Common myeloid progenitor, CD34-positive (primary cell): ENCODE data around the gene SYT2. TPM values are rescaled to one million over a fixed set of nuclear protein-coding genes. Genes with fewer than 3 reads are reported as not detected.

Experiments used
- CTCF ChIA-PET: fragments of 350-600 bp; sonication (Branson Sonifier 250); formaldehyde crosslinking; loops from one replicate; lab custom pipeline; 2021; ENCODE audit warnings: antibody characterized with exemption; lab: Charles Lee
- POLR2A ChIA-PET: fragments of 350-600 bp; sonication (Branson Sonifier 250); formaldehyde crosslinking; loops from one replicate; lab custom pipeline; 2021; ENCODE audit warnings: antibody characterized with exemption; lab: Charles Lee
- DNase-seq, 3 donors: peaks; one replicate each; pipeline versions ENCODE4 v3.0.0 to v3.0.0-alpha.2; 2013
- H3K27ac ChIP-seq, 2 experiments: 1 replicate in 1 of 2; 2 replicates in 1 of 2; pipeline ENCODE4 v1.7.0; 2013; ENCODE audit warnings: inconsistent platforms in 2 of 2, low read length in 2 of 2, mild to moderate bottlenecking in 2 of 2, low read depth in 1 of 2, moderate library complexity in 1 of 2; ENCODE audit not compliant: severe bottlenecking in 2 of 2, insufficient read depth in 1 of 2, poor library complexity in 1 of 2
- H3K27me3 ChIP-seq, 5 experiments: replicated peaks in 2 of 5; 1 replicate in 3 of 5; 2 replicates in 2 of 5; pipeline versions ENCODE4 v1.6.1 to v1.7.0; 2013; ENCODE audit warnings: low read length in 4 of 5, mild to moderate bottlenecking in 2 of 5, moderate library complexity in 2 of 5, inconsistent platforms in 1 of 5; ENCODE audit not compliant: insufficient read depth in 5 of 5, control insufficient read depth in 4 of 5
- H3K36me3 ChIP-seq, 4 experiments: 1 replicate in 2 of 4; 2 replicates in 2 of 4; pipeline versions ENCODE4 v1.6.1 to v1.7.0; 2013; ENCODE audit warnings: low read length in 3 of 4, control low read depth in 1 of 4, mild to moderate bottlenecking in 1 of 4; ENCODE audit not compliant: control insufficient read depth in 4 of 4, insufficient read depth in 4 of 4
- H3K4me1 ChIP-seq, 4 experiments: 1 replicate in 3 of 4; 2 replicates in 1 of 4; pipeline versions ENCODE4 v1.6.1 to v1.7.1; 2013; ENCODE audit warnings: low read length in 3 of 4, mild to moderate bottlenecking in 3 of 4, control low read depth in 1 of 4, inconsistent platforms in 1 of 4, moderate library complexity in 1 of 4; ENCODE audit not compliant: control insufficient read depth in 4 of 4, insufficient read depth in 4 of 4; ENCODE audit errors: control extremely low read depth in 1 of 4
- H3K4me3 ChIP-seq, 7 experiments: 1 replicate in 4 of 7; 2 replicates in 3 of 7; pipeline versions ENCODE4 v1.5.1 to v1.7.0; 2013; ENCODE audit warnings: mild to moderate bottlenecking in 7 of 7, low read length in 6 of 7, moderate library complexity in 6 of 7, inconsistent platforms in 2 of 7, low read depth in 2 of 7, control low read depth in 1 of 7; ENCODE audit not compliant: insufficient read depth in 4 of 7, control insufficient read depth in 1 of 7; ENCODE audit errors: extremely low read depth in 1 of 7
- H3K9me3 ChIP-seq, 5 experiments: 1 replicate in 4 of 5; 2 replicates in 1 of 5; pipeline versions ENCODE4 v1.6.1 to v1.7.1; 2013; ENCODE audit warnings: low read length in 4 of 5, mild to moderate bottlenecking in 2 of 5, inconsistent platforms in 1 of 5, low read depth in 1 of 5, moderate library complexity in 1 of 5; ENCODE audit not compliant: control insufficient read depth in 4 of 5, insufficient read depth in 2 of 5; ENCODE audit errors: control extremely low read depth in 1 of 5
- whole genome bisulfite sequencing: methylation state at CpG from one replicate; pipeline ENCODE4 v1.1.5; 2013; ENCODE audit not compliant: insufficient coverage; 5-methylcytosine and 5-hydroxymethylcytosine counted together
- polyA plus RNA-seq: library from polyadenylated mRNA; unstranded; fragments of 120-200 nt; gene quantifications from one replicate; pipeline ENCODE4 v1.2.1, GENCODE V29; 2013

SYT2 gene
- polyA plus RNA-seq: 0.08 TPM

DNA sequence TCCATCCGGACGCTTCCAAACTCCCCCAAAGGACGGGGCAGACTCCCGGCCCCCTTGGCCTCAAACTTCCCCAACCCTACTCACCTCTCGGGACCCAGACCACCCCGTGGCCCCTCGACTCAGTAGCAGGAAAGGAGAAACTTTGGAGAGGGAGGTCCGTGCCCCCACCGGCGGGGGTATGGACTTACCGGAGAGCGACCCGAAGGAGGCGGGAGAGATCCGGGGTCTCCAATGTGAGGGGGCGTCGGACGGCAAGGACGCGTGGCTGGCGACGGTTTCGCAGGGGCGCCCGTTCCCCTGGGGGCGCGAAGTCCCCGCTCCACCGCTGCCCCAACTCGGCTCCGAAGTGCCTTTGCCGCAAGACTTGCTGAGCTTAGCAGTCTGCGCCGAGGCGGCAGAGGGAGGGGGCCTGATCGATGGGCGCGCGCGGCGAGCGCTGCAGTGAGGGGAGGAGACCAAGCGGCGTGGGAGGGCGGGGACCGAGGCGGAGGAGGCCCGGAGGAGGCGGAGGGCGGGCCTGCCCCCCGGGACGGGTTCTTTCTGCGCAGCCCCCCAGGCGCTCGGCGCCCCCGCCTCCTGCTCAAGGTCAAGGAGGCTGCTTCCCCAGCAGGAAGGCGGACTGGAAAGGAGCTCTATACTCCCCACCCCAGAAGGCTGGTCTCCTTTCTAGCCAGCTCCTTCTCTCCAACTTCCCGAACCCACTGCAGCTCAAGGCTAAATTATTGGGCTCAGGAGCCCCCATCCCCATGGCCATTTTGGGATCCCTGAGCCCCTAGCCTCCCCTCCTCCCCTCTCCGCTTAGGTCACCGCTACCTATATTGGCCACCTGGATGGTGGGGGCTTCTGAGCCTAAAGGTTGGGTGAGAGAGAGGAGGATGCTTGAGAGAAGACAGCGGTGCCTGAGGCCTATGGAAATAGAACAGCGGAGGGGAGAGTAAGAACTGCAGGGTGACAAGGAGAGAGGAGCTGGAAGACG, at the start of gene SYT2:
TSS of gene SYT2 (minus strand) at position 385 of the 976 bp plus-strand sequence. CDS start 104,682 bp downstream, outside the sequence.
- 5% methylated on average over 44 of the region's 64 CpGs for WGBS
- ChIA-PET CTCF (interaction anchor here (0.6 to 2.8 kb wide), 3 partner anchors 10 to 35 kb away, joined by 3 to 12 read pairs (median 9); no protein-coding TSS in a partner anchor), POLR2A (interaction anchor here (0.6 kb wide), 1 partner anchor 11 kb away, joined by 5 read pairs; no protein-coding TSS in a partner anchor)
- Histone ChIP-seq H3K36me3 (no peaks in the 10 kb centered on the region), H3K4me1 (peaks cover 0 to 16% (median 10%) of the 10 kb centered on the region in 4 experiments), H3K9me3 (no peaks in the 10 kb centered on the region), H3K27ac (no peak within 1 kb of the TSS), H3K4me3 (peak within 1 kb of the TSS in 5 of 7 experiments; percentile 17 to 64 (median 40)), H3K27me3 (peaks cover 6 to 85% (median 57%) of the 10 kb centered on the region in 5 experiments)
- peak; percentile 21 to 61 (median 52) for DNase-seq

- ChIA-PET POLR2A (no interaction called here), CTCF (interaction anchor here (0.7 kb wide), 1 partner anchor 431 kb away, joined by 3 read pairs; no protein-coding TSS in a partner anchor)
- no peak overlapping the region for H3K27ac ChIP-seq
- no peak for DNase-seq
- H3K9me3 ChIP-seq: no peaks in the 10 kb centered on the region
- WGBS: 100% methylated on average over 2 of the region's 2 CpGs
- H3K4me1 ChIP-seq: no peaks in the 10 kb centered on the region
- H3K36me3 ChIP-seq: peaks cover 22 to 93% (median 64%) of the 10 kb centered on the region in 4 experiments
- no peaks in the 10 kb centered on the region for H3K27me3 ChIP-seq
- no peak overlapping the region for H3K4me3 ChIP-seq
Measured at GRCh38 chr1:202756391-202756790, 46.1 kb upstream of the SYT2 start.

DNA sequence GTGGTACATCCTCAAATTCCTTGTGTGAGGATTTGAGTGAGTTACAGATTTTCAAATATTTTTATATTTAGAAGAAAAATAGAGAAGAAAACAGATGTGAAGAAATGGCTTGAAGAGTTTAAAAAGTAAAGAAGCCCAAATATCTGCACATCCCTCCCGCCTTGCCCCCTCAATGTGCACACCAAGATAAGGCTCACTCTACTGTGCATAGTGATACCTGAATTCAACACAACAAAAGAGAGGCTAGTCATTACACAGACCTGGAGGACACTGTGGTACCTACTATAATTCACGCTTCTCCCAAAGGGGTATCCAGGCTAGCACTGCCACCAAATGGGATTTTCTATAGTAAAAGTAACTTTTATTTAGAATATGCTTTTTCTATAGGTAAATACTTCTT, 44.0 kb upstream of the SYT2 start:
- Histone ChIP-seq H3K4me1 (no peaks in the 10 kb centered on the region), H3K9me3 (no peaks in the 10 kb centered on the region), H3K27ac (no peak overlapping the region), H3K36me3 (peaks cover 19 to 90% (median 63%) of the 10 kb centered on the region in 4 experiments), H3K4me3 (no peak overlapping the region), H3K27me3 (no peaks in the 10 kb centered on the region)
- ChIA-PET POLR2A (no interaction called here), CTCF (no interaction called here)
- WGBS: 100% methylated on average over 1 of the region's 2 CpGs
- peak in 1 of 3 donors; percentile 10 for DNase-seq

- H3K4me3 ChIP-seq: no peak overlapping the region
- H3K27ac ChIP-seq: no peak overlapping the region
- H3K27me3 ChIP-seq: no peaks in the 10 kb centered on the region
- H3K36me3 ChIP-seq: peaks cover 17 to 91% (median 67%) of the 10 kb centered on the region in 4 experiments
- ChIA-PET POLR2A (no interaction called here), CTCF (interaction anchor here (0.7 to 3.8 kb wide), 5 partner anchors 13 to 245 kb away, joined by 3 to 37 read pairs (median 3); no protein-coding TSS in a partner anchor)
- no peaks in the 10 kb centered on the region for H3K9me3 ChIP-seq
- 100% methylated on average over 2 of the region's 3 CpGs for WGBS
- peak in 2 of 3 donors; percentile 40 to 54 for DNase-seq
- H3K4me1 ChIP-seq: no peaks in the 10 kb centered on the region
Measured at GRCh38 chr1:202752774-202753173, 42.5 kb upstream of the SYT2 start.

DNA sequence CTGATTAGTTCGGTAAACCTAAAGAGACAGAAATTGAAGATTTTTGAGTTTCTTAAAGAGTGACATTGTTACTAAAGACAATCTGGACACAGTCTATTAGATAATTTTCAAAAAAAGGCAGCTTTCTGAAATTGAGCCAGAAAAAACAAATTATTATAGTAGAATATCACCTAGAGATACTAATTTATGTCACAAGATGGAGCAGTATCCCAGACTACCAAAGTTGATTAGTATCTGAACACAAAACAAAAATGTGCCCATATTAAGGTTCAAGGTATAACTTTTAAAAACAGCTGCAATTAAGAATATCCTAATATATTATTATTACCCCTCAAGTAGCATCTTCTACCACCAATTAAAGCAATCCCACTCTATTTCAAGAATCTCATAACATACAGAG, 40.5 kb upstream of the SYT2 start:
- ChIA-PET CTCF (interaction anchor here (0.8 to 3.8 kb wide), 8 partner anchors 8 to 110 kb away, joined by 3 to 37 read pairs (median 4); no protein-coding TSS in a partner anchor), POLR2A (no interaction called here)
- H3K27ac ChIP-seq: no peak overlapping the region
- H3K36me3 ChIP-seq: peaks cover 13 to 82% (median 61%) of the 10 kb centered on the region in 4 experiments
- WGBS: no CpG with 5 or more reads among the region's 1 CpG
- H3K9me3 ChIP-seq: no peaks in the 10 kb centered on the region
- H3K4me3 ChIP-seq: no peak overlapping the region
- DNase-seq: peak in 2 of 3 donors; percentile 38 to 41
- H3K4me1 ChIP-seq: no peaks in the 10 kb centered on the region
- no peaks in the 10 kb centered on the region for H3K27me3 ChIP-seq

DNA sequence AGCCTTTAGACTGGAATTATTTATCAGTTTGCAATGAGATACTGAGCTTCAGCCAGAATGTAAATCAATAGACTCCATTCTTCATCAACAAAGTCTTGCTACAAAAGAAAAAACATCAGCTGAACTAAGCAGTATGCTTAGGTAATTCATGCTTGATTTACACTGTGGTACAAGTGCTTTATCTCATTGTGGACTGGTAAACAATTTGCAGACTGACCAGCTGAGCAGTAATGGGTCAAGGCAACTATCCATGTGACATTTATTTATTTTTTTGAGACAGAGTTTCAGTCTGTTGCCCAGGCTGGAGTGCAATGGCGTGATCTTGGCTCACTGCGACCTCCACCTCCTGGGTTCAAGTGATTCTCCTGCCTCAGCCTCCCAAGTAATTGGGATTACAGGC, 39.8 kb upstream of the SYT2 start:
- H3K4me1 ChIP-seq: no peaks in the 10 kb centered on the region
- CTCF ChIA-PET: interaction anchor here (1.1 to 3.8 kb wide), 5 partner anchors 9 to 111 kb away, joined by 3 to 37 read pairs (median 9); no protein-coding TSS in a partner anchor
- H3K27me3 ChIP-seq: no peaks in the 10 kb centered on the region
- no peak overlapping the region for H3K4me3 ChIP-seq
- H3K27ac ChIP-seq: no peak overlapping the region
- peaks cover 19 to 81% (median 63%) of the 10 kb centered on the region in 4 experiments for H3K36me3 ChIP-seq
- no peak for DNase-seq
- 100% methylated on average over 2 of the region's 2 CpGs for WGBS
- POLR2A ChIA-PET: no interaction called here
- no peaks in the 10 kb centered on the region for H3K9me3 ChIP-seq
